ENCODE data around the gene FAM89B. TPM values are rescaled to one million over a fixed set of nuclear protein-coding genes. Genes with fewer than 3 reads are reported as not detected.

Gene FAM89B
- total and polyA plus RNA-seq, 7 donors, result 34.0 to 96.7 (median 63.3) TPM

DNA sequence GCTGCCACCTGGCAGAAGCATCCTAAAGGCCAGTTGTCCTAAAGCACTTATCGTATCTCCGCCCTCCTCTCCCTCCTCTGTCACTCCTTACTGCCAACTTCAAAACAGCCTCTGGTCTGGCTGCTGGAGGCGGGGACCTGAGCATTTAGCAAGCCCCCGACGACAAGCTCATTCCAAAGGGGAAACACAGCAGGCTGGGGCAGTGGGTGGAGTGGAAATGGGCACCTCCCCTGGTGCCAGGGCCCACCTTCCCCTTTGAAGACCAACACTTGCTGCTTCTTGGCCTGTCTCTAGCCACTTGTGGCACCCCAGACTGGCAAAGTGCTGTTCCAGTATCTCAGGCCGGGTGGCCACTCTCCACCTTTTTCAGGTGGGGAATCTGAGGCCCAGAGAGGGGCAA is 38.1 kb downstream of the FAM89B start:
- Histone ChIP-seq H3K36me3 (peaks cover 4 to 23% (median 15%) of the 10 kb centered on the region in 4 donors), H3K27me3 (no peaks in the 10 kb centered on the region), H3K4me1 (peaks cover 0 to 66% (median 61%) of the 10 kb centered on the region in 4 donors), H3K27ac (peak overlapping the region; percentile 89 to 95 (median 92)), H3K4me3 (peak overlapping the region in 3 of 4 donors; percentile 59 to 88 (median 88)), H3K9me3 (no peaks in the 10 kb centered on the region)
- intact Hi-C loops (cut with DNase I), result loop anchor here (10.0 kb wide), 1 partner anchor 496 kb away; the partner anchor contains the start of genes TM7SF2 and ZNHIT2
- TF ChIP-seq POLR2A (IDR thresholded peaks at IDR 0.05) (no peak), EP300 (IDR thresholded peaks at IDR 0.05) (no peak), POLR2AphosphoS5 (IDR thresholded peaks at IDR 0.05) (no peak)
- TF ChIP-seq, protein P1, sequence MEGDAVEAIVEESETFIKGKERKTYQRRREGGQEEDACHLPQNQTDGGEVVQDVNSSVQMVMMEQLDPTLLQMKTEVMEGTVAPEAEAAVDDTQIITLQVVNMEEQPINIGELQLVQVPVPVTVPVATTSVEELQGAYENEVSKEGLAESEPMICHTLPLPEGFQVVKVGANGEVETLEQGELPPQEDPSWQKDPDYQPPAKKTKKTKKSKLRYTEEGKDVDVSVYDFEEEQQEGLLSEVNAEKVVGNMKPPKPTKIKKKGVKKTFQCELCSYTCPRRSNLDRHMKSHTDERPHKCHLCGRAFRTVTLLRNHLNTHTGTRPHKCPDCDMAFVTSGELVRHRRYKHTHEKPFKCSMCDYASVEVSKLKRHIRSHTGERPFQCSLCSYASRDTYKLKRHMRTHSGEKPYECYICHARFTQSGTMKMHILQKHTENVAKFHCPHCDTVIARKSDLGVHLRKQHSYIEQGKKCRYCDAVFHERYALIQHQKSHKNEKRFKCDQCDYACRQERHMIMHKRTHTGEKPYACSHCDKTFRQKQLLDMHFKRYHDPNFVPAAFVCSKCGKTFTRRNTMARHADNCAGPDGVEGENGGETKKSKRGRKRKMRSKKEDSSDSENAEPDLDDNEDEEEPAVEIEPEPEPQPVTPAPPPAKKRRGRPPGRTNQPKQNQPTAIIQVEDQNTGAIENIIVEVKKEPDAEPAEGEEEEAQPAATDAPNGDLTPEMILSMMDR (IDR thresholded peaks at IDR 0.05), result no peak
- no peak for DNase-seq
- WGBS, 2 donors, result 68 to 74% methylated on average over 6 of the region's 6 CpGs

DNA sequence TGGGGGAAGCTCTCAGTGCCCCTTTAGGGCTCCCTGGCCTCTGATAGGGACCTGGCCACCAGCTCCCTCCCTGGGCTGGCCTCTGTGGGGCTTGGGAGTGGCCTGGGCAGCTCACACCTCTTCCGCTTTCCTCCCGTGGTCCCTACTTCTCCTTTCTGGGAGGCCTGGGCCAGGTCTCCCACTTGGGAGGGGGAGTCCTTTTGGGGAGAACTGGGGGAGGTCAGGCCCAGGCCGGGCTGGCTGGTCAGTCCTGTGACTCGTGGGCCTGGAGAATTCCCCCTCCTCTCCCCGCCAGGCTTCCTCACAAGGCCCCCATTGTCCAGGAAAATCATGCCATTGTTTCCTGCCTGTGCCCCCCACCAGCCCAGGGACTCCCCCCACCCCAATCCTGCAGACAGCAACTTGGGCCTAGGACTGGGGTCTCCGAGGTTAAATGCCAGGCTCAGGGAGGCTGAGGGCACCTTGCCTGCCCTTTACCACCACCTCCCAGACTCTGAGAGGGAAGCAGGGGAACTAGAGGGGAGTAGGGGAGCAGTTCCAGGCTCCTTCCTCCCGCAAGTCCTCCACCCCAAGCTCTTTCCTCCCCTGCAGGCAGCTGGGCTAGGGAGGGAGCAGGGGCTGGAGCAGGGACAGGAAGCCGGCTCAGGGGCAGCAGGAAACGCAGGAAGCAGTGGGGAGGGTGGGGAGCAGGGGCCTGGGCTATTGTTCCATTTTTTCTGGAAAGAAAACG is 38.9 kb downstream of the FAM89B start:
- intact Hi-C loops (cut with DNase I), result loop anchor here (10.0 kb wide), 1 partner anchor 496 kb away; the partner anchor contains the start of genes TM7SF2 and ZNHIT2
- Histone ChIP-seq H3K4me3 (peak overlapping the region in 3 of 4 donors; percentile 59 to 88 (median 88)), H3K4me1 (peaks cover 0 to 69% (median 62%) of the 10 kb centered on the region in 4 donors), H3K9me3 (no peaks in the 10 kb centered on the region), H3K27ac (peak overlapping the region; percentile 89 to 95 (median 92)), H3K27me3 (no peaks in the 10 kb centered on the region), H3K36me3 (peaks cover 0 to 17% (median 8%) of the 10 kb centered on the region in 4 donors)
- DNase-seq, result no peak
- WGBS, 2 donors, result 42 to 62% methylated on average over 10 of the region's 10 CpGs
- no peak for TF ChIP-seq POLR2A (IDR thresholded peaks at IDR 0.05)
- TF ChIP-seq POLR2AphosphoS5 (IDR thresholded peaks at IDR 0.05), result peak in 1 of 4 donors; percentile 5

DNA sequence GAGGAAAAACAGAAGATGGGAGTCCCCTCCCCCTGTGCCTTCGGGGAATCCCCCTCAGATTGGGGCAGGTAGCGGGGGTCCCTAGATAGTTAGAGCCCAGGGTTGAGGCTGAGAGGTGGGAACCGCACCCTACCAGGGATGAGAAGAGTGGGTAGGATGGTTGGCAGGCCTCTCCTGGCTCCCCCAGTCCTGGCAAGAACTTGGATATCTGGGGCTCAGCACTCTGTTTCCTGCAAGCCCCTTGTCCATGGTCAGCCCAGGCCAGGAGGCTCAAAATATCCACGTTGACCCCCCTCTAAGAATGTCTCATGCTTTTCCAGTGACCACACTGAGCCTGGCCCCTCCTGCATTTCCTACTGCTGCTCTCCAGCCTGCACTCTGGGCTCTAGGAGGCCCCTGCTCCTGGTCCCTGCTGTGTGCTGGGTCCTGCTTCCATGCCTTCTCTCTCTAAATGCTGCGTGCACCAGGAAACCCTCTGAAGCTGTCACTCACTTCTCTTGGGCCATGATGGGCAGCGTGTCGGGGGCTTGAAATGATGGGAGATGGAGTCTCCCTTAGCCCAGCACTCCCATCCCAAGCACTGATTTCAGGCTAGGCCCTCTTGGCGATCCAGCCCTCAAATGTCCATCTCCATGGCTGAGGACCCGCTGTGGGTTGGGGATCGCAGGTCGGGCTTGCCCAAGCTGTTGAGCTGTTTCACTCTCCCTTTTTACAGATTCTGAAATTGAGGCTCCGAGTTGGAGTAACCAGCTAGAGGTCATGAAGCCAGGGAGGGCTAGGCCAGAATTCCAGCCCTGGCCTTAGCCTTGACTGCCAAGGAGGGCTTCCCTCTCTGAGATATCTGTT is 39.6 kb downstream of the FAM89B start:
- Histone ChIP-seq H3K4me1 (peaks cover 0 to 72% (median 63%) of the 10 kb centered on the region in 4 donors), H3K9me3 (no peaks in the 10 kb centered on the region), H3K27me3 (no peaks in the 10 kb centered on the region), H3K27ac (peak overlapping the region; percentile 89 to 95 (median 92)), H3K4me3 (peak overlapping the region in 3 of 4 donors; percentile 59 to 88 (median 88)), H3K36me3 (peaks cover 0 to 17% (median 8%) of the 10 kb centered on the region in 4 donors)
- intact Hi-C loops (cut with DNase I), result loop anchor here (10.0 kb wide), 1 partner anchor 497 kb away; the partner anchor contains the start of genes TM7SF2 and ZNHIT2
- WGBS, 2 donors, result 68 to 80% methylated on average over 12 of the region's 12 CpGs
- TF ChIP-seq EP300 (IDR thresholded peaks at IDR 0.05), result no peak
- TF ChIP-seq POLR2A (IDR thresholded peaks at IDR 0.05), result no peak
- TF ChIP-seq POLR2AphosphoS5 (IDR thresholded peaks at IDR 0.05), result no peak
- TF ChIP-seq, protein P1 (IDR thresholded peaks at IDR 0.05), result no peak
- no peak for DNase-seq

DNA sequence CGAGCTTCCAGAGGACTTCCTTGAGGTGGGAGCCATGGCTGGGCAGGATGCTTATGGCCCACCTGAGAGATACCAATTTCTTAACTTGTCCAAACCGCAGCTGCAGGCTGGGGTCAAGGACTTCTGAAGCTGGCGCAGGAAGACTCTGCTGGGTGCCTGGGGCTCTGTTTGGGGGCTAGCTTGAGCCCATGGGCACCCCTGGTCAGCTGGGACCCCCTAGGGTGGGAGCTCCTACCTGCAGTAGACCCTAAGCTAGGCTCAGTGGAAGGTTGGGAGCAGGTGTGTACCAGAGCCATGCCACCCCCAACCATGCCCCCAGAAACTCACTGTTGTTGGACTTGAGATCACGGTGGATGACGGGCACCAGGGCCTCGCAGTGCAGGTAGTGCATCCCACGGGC is 40.4 kb downstream of the FAM89B start:
- Histone ChIP-seq H3K27ac (peak overlapping the region; percentile 89 to 95 (median 92)), H3K27me3 (no peaks in the 10 kb centered on the region), H3K9me3 (no peaks in the 10 kb centered on the region), H3K36me3 (peaks cover 1 to 24% (median 13%) of the 10 kb centered on the region in 4 donors), H3K4me3 (peak overlapping the region; percentile 56 to 88 (median 74)), H3K4me1 (peaks cover 0 to 72% (median 64%) of the 10 kb centered on the region in 4 donors)
- DNase-seq, result no peak
- WGBS, 2 donors, result 50 to 59% methylated on average over 7 of the region's 7 CpGs
- TF ChIP-seq EP300 (IDR thresholded peaks at IDR 0.05) (no peak), POLR2A (IDR thresholded peaks at IDR 0.05) (no peak)
- intact Hi-C loops (cut with DNase I), result loop anchor here (10.0 kb wide), 1 partner anchor 498 kb away; the partner anchor contains the start of genes TM7SF2 and ZNHIT2

DNA sequence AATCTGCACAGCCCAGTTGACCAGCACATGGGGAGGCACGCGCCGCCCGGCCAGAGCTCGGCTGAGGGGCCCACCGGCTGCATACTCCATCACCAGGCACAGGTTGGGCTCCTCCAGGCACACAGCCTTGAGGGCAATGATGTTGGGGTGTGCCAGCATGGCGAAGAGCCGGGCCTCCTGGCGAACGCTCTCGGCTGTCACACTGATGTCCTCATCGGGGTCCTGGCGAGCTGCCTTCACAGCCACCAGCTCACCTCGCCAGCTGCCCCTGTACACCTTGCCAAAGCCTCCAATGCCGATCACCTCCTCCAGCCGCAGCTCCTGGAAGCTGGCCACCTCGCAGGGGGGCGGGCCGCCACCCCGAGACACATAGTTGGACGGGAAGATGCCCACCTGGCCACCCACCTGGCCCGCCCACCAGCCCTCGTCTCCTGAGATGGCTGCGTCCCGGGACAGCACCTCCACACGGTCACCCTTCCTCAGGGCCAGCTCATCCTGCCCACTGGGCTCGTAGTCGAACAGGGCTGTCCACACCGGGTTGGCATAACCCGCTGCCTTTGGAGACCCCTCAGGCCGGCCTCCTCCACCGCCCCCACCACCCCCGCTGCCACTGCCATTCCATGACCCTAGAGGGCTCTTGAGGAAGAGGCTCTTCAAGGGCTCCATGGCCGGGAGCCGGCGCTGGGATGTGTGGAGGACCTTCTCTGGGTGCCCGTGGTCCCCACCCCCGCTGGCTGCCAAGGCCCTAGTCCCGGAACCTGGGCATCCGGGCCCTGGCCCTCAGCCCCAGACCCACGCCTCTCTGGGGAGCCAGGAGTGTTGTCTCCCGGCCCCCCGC is 41.0 kb downstream of the FAM89B start:
- Histone ChIP-seq H3K4me1 (peaks cover 0 to 67% (median 59%) of the 10 kb centered on the region in 4 donors), H3K36me3 (peaks cover 7 to 29% (median 18%) of the 10 kb centered on the region in 4 donors), H3K27me3 (no peaks in the 10 kb centered on the region), H3K4me3 (peak overlapping the region; percentile 56 to 88 (median 74)), H3K27ac (peak overlapping the region; percentile 89 to 95 (median 92)), H3K9me3 (no peaks in the 10 kb centered on the region)
- 11 to 22% methylated on average over 43 of the region's 43 CpGs for WGBS, 2 donors
- TF ChIP-seq POLR2A (IDR thresholded peaks at IDR 0.05), result no peak
- TF ChIP-seq POLR2AphosphoS5 (IDR thresholded peaks at IDR 0.05), result no peak
- TF ChIP-seq, protein P1 (IDR thresholded peaks at IDR 0.05), result no peak
- TF ChIP-seq EP300 (IDR thresholded peaks at IDR 0.05), result no peak
- intact Hi-C loops (cut with DNase I), result loop anchor here (10.0 kb wide), 1 partner anchor 499 kb away; the partner anchor contains the start of genes TM7SF2 and ZNHIT2
- no peak for DNase-seq

All from sigmoid colon (tissue), 7 donors.